IPS-15b (cell line): ENCODE results near the gene PUSL1.
A peak's percentile ranks its signal among the peaks of the same experiment; 100 is the strongest.

Experiments
- H3K27me3 ChIP-seq: one replicate; pipeline ENCODE4 v1.6.1; 2013; ENCODE audit warnings: low read length; ENCODE audit not compliant: control insufficient read depth, insufficient read depth
- H3K36me3 ChIP-seq: one replicate; pipeline ENCODE4 v1.6.1; 2013; ENCODE audit warnings: low read length; ENCODE audit not compliant: control insufficient read depth, insufficient read depth
- H3K4me1 ChIP-seq: one replicate; pipeline ENCODE4 v1.6.1; 2013; ENCODE audit warnings: mild to moderate bottlenecking, low read length; ENCODE audit not compliant: control insufficient read depth, insufficient read depth
- H3K4me3 ChIP-seq: one replicate; pipeline ENCODE4 v1.5.1; 2013; ENCODE audit warnings: low read depth, low read length
- H3K9ac ChIP-seq: one replicate; pipeline ENCODE4 v1.6.1; 2013; ENCODE audit warnings: low read depth, mild to moderate bottlenecking, low read length
- H3K9me3 ChIP-seq: one replicate; pipeline ENCODE4 v1.6.1; 2013; ENCODE audit warnings: mild to moderate bottlenecking, low read length; ENCODE audit not compliant: control insufficient read depth, insufficient read depth

PUSL1 gene

GRCh38 chr1:1308756-1309250 lies 406 bp downstream of the PUSL1 start:
- Histone ChIP-seq H3K9me3 (no peaks in the 10 kb centered on the region), H3K4me1 (peaks cover 7% of the 10 kb centered on the region), H3K36me3 (peaks cover 42% of the 10 kb centered on the region), H3K9ac (peak overlapping the region; percentile 70), H3K4me3 (peak overlapping the region; percentile 68), H3K27me3 (no peaks in the 10 kb centered on the region)

GRCh38 chr1:1309251-1310108 lies 1.1 kb downstream of the PUSL1 start:
- peaks cover 48% of the 10 kb centered on the region for H3K36me3 ChIP-seq
- peaks cover 7% of the 10 kb centered on the region for H3K4me1 ChIP-seq
- H3K9me3 ChIP-seq: no peaks in the 10 kb centered on the region
- no peaks in the 10 kb centered on the region for H3K27me3 ChIP-seq
- peak overlapping the region; percentile 70 for H3K9ac ChIP-seq
- peak overlapping the region; percentile 68 for H3K4me3 ChIP-seq

- no peaks in the 10 kb centered on the region for H3K27me3 ChIP-seq
- H3K9me3 ChIP-seq: no peaks in the 10 kb centered on the region
- peaks cover 54% of the 10 kb centered on the region for H3K36me3 ChIP-seq
- peaks cover 7% of the 10 kb centered on the region for H3K4me1 ChIP-seq
- peak overlapping the region; percentile 37 for H3K9ac ChIP-seq
- H3K4me3 ChIP-seq: no peak overlapping the region
These were observed 1.6 kb downstream of the PUSL1 start for GRCh38 chr1:1310109-1310385.

GRCh38 chr1:1310476-1311053 lies 2.2 kb downstream of the PUSL1 start:
- H3K27me3 ChIP-seq: no peaks in the 10 kb centered on the region
- H3K9ac ChIP-seq: peak overlapping the region; percentile 37
- H3K4me1 ChIP-seq: peaks cover 8% of the 10 kb centered on the region
- no peak overlapping the region for H3K4me3 ChIP-seq
- peaks cover 56% of the 10 kb centered on the region for H3K36me3 ChIP-seq
- H3K9me3 ChIP-seq: no peaks in the 10 kb centered on the region

- Histone ChIP-seq H3K27me3 (no peaks in the 10 kb centered on the region), H3K9me3 (no peaks in the 10 kb centered on the region), H3K9ac (no peak overlapping the region), H3K36me3 (peaks cover 56% of the 10 kb centered on the region), H3K4me1 (peaks cover 6% of the 10 kb centered on the region), H3K4me3 (no peak overlapping the region)
These were observed 3.0 kb downstream of the PUSL1 start for GRCh38 chr1:1311107-1312104.

- no peak overlapping the region for H3K4me3 ChIP-seq
- H3K27me3 ChIP-seq: no peaks in the 10 kb centered on the region
- no peak overlapping the region for H3K9ac ChIP-seq
- H3K9me3 ChIP-seq: no peaks in the 10 kb centered on the region
- peaks cover 6% of the 10 kb centered on the region for H3K4me1 ChIP-seq
- H3K36me3 ChIP-seq: peaks cover 56% of the 10 kb centered on the region
These were observed 4.3 kb downstream of the PUSL1 start for GRCh38 chr1:1312450-1313314.

- H3K27me3 ChIP-seq: no peaks in the 10 kb centered on the region
- no peak overlapping the region for H3K9ac ChIP-seq
- H3K4me3 ChIP-seq: no peak overlapping the region
- peaks cover 6% of the 10 kb centered on the region for H3K4me1 ChIP-seq
- H3K36me3 ChIP-seq: peaks cover 56% of the 10 kb centered on the region
- no peaks in the 10 kb centered on the region for H3K9me3 ChIP-seq
These were observed 5.3 kb downstream of the PUSL1 start for GRCh38 chr1:1313500-1314236.

- H3K4me3 ChIP-seq: no peak overlapping the region
- peaks cover 6% of the 10 kb centered on the region for H3K4me1 ChIP-seq
- no peak overlapping the region for H3K9ac ChIP-seq
- H3K9me3 ChIP-seq: no peaks in the 10 kb centered on the region
- H3K27me3 ChIP-seq: no peaks in the 10 kb centered on the region
- peaks cover 61% of the 10 kb centered on the region for H3K36me3 ChIP-seq
These were observed 5.8 kb downstream of the PUSL1 start for GRCh38 chr1:1314237-1314586.

- Histone ChIP-seq H3K27me3 (no peaks in the 10 kb centered on the region), H3K9me3 (no peaks in the 10 kb centered on the region), H3K4me3 (no peak overlapping the region), H3K9ac (peak overlapping the region; percentile 60), H3K4me1 (peaks cover 5% of the 10 kb centered on the region), H3K36me3 (peaks cover 62% of the 10 kb centered on the region)
These were observed 6.4 kb downstream of the PUSL1 start for GRCh38 chr1:1314678-1315335.

- peak overlapping the region; percentile 60 for H3K9ac ChIP-seq
- peaks cover 62% of the 10 kb centered on the region for H3K36me3 ChIP-seq
- H3K4me1 ChIP-seq: peaks cover 3% of the 10 kb centered on the region
- no peak overlapping the region for H3K4me3 ChIP-seq
- H3K9me3 ChIP-seq: no peaks in the 10 kb centered on the region
- H3K27me3 ChIP-seq: no peaks in the 10 kb centered on the region
These were observed 7.1 kb downstream of the PUSL1 start for GRCh38 chr1:1315435-1315954.
